KG1 (cell line): Measurements from ENCODE around the gene MED15.

ENCODE experiments used
- DNase-seq: peaks from one replicate; lab custom pipeline; 2025; lab: John Stamatoyannopoulos, UW

The MED15 gene

DNA sequence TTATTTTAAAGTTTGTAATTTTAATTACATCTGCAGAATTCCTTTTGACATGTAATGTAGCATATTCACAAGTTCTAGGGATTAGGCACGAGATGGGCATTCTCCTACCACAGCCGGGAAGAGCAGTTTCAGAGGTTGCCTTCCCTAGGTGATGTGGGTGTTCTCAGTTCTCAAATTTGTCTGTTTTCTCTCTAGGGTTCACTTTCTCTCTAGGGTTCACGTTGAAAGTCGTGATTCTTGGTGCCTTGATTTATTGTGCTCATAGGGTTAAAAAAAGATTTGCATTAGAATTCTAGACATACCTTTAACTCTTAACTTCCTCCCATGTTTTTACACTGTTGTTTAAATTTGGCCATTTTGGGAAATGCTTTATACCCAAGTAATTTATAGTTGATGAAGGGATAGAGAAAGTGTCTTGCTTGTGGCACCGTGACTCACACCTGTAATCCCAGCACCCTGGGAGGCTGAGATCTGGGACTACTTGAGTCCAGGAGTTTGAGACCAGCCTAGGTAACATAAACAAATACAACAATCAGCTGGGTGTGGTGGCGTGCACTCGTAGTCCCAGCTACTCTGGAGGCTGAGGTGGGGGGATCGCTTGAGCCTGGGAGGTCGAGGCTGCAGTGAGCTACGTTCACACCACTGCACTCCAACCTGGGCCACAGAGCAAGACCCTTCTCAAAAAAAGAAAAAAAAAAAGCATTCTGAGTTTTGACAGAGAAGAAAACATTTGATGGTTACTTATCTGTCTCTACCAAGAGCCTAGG is 3.6 kb downstream of the MED15 start:
- no peak for DNase-seq

DNA sequence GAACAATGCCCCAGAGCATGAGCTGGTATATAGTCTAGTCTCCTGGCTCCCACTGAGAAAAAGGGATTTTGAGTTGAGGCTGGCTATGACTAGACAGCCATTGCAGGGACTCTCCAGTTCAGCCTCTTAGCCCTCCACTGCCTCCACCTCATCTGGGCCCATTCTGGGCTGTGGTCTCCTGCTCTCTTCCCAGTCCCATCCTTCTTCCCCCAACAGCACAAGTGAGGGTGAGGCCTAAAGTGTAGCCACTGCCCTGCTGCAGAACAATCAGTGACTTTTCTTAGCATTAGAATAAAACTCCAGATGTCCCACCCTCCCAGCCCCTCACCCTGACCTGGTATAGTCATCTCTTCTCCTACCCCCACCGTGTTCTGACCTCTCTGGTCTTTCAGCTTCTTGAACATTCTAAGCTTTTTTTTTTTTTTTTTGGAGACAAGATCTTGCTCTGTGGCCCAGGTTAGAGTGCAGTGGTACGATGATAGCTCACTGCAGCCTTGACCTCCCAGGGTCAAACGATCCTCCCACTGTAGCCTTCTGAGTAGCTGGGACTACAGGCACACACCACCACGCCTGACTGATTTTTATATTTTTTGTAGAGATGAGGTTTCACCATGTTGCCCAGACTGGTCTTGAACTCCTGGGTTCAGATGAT is 4.3 kb downstream of the MED15 start:
- no peak for DNase-seq

DNA sequence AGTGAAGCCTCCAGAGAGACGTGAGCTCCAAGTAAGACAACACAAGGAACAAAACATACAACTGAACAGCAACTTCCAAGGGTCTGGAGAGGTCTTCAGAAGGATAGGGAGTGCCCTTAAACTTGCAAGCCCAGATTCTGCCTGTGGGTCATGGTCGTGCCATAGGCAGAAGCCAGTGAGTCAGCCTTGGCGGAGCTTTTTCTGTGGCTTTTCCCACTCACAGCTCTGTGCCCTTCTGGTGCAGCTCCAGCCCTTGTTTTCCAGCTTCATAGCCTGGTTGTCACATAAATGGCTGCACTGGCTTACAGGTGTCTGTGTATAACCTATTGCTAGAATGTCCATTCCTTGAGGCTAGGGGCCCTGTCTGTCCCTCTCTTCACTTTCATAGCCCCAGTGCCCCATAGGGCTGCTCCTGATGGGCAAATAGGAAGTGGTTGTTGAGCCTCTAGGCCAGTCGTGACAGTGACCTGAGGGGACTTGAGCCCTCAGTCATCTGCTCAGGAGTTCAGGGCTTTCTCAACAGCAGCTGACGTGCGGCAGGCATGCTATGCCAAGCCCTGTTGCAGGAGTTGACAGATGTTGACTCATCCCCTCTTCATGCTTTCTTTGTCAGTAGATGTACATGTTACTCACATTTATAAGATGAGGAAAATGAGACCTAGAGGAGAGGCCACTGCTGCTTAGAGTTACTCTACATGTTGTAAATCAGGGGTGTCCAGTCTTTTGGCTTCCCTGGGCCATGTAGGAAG is 7.4 kb downstream of the MED15 start:
- DNase-seq: no peak

DNA sequence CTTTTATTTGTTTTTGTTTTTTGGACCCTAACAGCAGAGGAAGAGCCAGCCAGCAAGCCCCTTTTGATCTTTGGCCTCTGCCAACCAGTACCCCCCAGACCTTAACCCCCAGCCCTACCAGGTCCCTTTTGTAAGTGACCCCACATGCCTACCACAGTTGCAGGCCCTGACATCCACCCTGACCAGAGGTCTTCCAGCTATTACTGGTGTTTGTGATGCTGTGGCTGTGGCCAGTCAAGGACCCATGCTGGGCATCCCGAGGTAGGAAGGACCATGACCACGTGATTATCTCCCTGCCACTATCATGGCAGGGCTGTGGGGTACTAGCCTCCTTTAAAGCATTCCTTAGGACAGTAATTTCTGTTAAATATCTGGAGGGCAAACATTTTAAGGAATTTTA is 9.0 kb downstream of the MED15 start:
- DNase-seq: no peak

DNA sequence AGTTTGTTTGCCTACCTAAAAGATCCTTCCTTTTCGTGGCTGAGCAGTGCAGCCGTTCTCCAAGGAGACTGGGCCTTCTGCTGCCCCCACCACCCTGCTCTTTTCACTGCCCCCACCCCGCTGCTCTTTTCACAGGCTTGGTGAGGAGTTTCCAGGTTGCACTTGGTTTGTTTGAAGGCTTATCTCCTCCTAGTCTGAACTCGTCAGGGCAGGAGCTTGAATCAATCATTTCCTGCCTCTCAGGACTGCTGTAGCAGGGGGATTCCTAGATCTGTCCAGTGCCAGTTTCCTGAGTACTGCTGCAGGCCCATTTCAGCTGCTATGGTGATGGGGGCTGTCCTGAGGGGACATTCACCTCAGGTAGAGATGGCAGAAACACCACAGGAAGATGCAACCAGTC is 10.0 kb downstream of the MED15 start:
- DNase-seq: no peak

DNA sequence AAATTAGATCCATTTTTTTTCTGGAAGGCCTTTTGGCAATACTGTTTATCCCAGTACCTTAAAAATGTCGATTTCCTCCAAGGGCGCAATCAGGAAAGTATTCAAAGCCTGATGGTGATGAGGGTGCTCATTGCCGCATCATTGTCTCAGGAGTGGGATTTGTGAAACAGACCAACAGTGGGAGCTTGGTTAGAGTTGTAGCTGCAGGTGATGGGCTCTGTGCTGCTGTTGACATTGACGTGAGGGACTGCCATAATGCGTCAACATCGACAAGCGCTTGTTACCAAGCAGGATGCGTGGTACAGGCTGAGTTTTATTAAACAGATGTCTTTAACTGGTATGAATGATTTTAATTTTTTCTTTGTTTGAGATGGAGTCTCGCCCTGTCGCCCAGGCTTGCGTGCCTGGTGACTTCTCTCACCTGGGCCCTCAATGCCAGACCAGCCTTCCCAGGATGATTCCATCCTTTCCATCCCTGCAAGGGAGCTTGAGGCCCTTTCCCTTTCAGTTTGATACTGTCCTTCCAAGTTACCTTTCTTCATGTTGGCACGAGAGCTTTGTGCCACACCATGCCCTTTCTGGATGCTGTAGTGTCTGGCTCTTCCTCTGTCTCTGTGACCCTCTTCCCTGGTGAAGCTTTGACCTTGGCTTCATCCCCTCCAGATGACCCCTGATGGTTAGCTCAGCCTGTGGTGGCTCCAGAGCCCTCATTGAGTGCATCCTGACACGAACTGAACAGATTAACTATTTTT is 10.6 kb downstream of the MED15 start:
- DNase-seq: no peak

DNA sequence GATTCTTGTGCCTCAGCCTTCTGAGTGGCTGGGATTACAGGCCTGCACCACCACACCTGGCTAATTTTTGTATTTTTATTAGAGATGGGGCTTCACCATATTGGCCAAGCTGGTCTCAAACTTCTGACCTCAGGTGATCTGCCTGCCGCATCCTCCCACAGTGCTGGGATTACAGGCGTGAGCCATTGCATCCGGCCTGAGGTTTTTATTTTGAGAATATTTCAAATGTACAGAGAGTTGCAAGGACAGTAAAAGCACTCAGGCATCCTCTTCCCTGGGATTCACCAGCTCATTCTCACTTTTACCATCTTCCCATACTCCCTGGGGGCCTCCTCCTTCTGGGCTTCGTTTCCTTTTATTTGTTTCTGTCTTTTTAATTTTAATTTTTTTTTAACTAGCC is 12.1 kb downstream of the MED15 start:
- no peak for DNase-seq

DNA sequence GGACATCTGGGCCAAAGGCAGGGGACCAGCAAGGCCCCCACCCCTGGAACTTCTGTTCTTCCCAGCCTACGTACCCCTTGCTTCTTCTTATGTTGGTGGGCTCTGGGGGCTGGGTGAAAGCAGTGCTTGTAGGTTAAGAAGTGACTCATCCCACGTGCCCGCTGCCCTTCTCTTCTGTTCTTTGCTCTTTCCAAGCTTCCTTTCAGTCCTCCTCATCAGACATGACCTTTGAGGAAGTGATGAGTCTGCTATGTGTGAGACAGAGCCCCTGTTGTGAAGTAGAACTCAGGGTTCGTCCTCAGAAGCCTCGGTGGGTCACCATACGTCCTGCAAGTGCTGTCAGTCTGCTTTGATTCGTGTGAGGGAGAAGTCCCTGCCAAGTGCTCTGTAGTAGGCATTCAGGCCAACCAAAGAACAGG is 12.7 kb downstream of the MED15 start:
- DNase-seq: no peak

DNA sequence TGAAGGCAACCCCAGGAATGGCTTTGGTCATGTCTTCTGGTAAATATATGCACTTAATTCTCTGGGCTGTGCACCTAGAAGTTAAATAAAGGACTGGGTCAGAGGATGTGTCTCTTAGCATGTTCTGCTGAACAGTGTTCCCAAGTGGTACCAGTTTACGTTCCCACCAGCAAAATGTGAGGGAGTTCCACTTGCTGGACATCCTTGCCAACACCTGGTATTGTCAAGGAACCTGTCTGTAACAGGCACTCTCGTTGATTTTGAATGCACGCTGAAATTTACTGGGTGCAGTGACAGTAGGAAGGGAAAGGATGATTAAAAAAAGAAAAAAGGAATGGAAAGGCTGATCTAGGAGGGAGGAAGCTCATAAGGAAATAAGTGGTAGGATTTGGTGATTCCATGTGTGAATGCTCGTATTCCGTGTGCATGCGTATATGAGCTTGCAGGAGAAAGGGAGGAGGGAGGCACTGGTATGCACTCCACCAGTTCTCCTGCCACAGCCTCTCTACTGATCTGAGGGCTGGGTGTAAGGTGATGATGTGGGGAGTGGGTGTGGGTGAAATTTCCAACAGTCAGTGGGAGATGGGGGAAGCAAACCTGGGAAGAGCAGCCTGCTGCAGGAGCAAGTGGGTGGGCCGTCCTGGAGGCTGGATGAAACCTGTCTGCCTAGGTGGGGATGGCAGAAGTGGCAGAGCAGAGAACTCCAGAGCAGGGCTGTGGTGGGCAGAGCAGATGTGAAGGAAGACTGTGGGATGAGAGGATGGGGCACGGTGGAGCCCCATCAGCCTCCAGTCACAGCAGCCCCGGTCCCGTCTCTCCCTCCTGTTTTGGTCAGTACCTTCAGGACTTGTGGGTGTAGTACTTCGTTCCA is 15.0 kb downstream of the MED15 start:
- DNase-seq: no peak

DNA sequence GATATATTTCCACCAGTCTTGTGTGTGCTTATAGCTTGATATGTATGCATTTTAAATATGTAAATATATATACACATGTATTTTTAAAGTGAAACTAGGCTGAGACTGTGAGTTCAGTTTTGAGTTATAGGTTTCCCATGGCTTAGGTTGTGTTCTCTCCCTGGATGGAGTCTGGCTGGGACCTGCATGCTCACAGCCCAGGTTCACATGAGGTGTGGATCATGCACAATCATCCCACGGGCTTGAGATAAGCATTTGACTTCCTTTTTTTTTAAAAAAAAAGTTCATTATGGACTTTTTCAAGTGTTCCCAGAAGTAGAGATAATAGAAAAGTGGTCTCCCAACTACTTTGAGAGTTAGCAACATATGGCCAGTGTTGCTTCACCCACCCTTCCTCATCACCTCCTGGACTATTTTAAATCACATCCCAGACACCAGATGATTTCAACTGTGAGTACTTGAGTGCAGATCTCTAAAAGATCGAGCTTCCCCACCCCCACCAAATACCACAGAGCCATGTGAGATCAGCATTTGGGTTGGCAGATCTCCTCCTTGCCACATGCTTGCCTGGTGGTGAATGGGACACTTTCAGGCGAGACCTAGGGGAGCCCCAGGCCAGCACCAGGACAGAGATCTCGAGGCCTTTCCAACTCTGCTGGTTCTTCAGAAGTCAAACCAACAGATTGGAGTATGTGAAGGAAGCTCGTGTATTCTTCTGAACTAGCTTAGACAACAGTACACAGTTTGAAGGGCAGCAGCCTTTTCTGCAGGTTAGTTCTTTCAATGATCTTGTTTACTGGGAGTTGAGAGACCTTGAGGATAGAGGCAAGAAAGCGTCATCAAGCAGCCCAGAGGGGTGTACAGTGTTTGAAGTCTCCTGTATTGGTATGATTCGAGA is 15.9 kb downstream of the MED15 start:
- DNase-seq: no peak

DNA sequence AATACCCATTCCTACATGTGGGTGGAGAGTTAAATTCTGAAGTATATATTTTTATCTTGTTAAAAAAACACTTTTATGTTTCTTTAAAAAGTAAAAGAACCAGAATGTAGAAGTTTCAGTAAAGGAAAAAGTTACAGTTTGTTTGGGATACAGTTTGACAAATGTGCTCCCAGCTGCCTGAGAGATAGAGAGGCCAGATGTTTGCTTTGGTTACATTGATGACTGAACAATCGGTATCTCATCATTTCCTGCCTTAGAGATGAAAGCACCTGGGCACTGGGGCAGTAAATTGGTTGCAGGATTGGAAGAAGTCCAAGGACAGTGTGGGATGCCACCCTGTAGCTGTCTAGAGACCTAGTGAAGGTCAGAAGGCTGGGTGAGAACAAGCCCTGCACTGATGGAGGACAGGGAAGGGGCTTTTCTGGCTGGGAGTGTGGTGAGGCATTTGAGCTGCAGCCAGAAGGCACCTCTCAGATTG is 16.6 kb downstream of the MED15 start:
- DNase-seq: no peak

DNA sequence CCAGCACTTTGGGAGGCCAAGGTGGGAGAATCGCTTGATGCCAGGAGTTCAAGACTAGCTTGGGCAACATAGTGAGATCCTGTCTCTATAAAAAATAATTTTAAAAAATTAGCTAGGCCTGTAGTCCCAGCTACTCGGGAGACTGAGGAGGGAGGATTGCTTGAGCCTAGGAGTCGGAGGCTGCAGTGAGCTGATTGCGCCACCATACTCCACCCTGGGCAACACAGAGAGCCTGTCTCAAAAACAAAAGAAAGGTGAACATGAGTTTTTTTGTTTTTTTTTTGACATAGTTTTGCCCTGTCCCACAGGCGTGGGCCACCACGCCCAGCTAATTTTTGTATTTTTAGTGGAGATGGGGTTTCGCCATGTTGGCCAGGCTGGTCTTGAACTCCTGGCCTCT is 17.6 kb downstream of the MED15 start:
- no peak for DNase-seq

DNA sequence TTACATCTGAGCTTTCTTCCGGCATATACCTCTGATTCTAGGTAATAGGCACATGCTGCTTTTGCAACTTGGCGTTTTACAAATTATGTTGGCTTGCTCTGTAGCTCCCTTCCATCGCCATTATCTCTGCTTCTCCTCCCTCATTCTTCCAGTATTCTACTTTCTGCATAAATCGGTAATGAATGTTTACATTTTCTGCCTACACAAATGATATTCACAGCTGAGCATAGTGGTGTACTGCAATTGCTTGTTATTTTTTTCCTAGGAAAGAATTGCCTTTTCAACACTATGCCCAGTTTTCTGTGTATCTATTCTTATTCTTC is 18.9 kb downstream of the MED15 start:
- no peak for DNase-seq

DNA sequence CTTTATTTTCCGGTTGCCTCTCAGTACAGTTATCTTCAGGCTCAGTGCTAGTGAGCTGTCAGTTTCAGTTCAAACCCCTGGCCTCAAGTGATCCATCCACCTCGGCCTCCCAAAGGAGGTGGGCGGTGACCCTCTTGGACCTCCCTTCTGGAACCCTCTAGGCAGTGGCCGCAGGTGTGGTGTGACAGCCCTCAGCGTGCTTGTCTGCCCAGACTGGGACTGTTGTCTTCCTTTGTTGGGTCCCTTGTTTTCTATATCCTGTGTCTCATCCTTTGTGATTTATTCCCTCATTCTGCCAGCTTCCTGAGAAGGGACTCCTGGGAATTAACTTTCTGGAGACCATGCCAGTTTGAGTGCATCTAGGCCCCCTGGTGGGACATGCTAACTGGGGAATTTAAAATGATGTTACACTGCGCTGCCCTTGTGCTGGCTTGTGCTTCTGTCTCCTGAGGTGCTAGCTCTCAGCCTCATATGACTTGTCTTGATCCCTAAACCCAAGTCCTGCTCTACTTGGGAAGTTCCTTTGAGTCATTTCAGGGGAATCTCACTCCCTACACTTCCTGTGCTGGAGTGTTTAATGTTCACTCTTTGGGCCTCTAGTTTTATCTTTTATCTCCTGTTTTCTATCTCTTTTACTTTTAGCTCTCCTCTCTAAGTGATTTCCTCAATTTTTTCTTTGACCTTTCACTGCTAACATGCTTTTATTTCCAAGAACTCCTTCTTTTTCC is 19.4 kb downstream of the MED15 start:
- DNase-seq: no peak

DNA sequence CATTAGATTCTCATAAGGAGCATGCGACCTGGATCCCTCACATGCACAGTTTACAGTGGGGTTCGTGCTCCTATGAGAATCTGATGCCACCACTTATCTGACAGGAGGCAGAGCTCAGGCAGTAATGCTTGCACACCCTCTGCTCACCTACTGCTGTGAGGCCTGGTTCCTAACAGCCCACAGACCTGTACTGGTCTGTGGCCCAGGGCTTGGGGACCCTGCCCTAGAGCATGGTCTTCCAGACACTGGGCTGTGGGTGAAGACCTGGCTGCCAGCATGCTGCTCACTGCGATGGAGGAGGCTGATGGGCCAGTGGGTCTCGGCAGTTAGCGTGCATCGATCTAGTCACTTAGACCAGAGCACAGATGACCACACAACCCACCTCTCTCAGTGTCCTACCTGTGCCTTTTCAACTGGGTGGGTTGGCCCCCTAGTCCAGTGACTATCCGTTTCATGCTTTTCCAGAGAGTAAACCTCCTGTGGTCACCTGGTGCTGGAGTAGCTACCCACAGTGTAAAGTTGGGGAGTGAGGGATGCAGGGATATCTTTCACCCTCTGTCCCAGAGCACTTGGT is 21.1 kb downstream of the MED15 start:
- no peak for DNase-seq

DNA sequence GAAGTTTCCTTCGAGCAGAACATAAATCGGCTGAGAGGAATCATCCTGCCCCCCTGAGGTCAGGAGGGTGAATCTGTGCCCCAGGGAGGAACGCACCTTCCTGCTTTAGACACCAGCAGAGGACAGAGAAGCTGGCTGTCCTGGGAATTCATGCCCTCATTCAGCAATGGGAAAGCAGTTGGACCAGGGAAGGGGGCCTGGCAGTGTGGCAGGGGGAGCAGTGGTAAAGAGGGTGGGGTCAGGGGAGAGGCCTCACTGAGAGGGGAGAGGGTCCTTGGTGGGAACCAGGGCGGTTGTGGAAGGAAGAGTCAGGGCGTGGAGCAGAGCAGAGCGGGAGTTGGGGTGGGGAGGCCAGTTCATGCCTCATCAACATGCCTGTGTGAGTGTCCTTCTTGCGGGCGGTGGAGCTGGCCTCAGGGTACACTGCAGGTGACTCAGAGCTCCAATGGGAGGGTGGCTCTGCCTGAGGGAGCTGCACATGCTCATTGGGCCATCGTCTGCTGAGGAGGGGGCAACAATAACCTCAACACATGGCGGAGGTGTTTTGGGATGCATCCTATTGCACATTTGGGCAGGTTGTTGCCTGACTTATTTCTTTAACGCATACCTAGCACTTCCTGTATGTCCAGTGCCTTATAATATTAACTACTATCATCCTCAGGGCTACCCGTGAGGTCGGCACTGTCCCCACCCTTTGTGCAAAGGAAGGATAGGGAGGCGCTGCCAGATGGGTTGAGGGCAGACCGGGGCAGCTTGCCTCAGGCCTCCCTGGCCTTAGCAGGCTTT is 23.2 kb downstream of the MED15 start:
- no peak for DNase-seq

DNA sequence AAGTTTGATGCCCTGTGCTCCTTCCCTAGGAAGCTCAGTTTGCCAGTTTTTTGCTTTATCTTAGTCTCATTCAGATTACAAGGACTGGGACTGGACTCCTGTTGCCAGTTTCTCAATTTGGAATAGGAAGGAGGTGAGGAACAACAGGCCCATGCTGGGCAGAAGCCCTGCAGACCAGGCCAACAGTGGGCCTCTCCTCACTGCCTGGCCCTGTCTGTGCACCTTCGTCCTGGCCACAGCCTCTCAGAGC is 23.7 kb downstream of the MED15 start:
- no peak for DNase-seq

DNA sequence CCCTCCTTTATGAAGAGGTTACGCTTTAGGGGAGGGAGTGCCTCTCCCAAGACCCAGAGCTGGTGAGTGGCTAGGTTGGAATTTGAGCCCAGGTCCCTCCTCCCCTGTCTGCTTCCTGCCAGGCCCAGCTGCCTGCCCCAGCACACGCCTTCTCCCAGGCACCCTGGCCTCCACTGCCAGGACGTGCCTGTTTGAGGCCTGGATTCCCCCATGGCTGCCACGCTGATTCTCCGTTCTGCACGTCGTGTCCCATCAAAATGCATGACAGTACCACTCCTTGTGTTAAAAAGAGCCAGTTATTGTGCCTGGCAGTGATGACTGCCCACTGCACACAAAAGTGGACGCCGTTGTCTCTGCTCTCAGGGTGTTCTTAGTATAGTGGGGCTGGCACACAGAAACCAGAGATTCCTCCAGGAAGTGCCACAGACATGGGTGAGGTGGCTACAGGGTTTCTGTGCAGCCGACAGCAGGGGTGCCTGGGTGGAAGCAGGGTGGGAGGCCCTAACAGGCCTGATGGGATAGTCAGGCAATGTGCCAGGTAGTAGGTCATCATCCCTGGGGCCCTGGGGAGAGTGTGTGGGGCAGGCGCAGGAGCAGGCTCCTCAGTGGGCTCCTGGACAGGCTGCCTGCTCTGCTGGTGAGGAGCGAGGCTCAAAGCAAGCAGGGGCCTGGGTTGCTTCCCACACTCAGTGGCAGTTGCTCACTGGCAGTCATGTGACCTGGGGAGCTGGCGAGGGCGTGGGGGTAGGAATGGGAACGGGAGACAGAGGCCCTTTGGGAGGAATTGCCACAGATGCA is 24.2 kb downstream of the MED15 start:
- no peak for DNase-seq
